ENCODE results near the gene MOV10L1.

DNA sequence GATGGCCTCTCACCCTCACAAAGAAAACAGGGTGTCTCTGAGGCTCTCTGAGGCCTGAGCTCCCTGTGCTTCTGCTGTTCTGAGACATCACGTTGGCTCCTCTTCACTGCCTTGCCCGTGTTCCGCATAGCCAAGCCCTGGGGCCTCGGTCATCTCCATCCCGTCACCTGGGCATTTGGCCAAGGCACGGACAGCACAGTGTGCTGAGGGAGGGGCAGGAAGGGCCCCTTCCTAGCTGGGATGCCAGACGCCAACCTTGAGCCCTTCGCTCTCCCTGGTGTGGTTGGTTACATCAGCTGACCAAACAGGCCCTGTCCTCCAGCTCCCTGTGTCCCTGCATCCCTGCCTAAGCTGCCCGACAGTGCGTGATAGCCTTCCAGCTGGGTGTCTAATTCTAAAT is 25.9 kb downstream of the MOV10L1 start:
- TF ChIP-seq, protein P1, sequence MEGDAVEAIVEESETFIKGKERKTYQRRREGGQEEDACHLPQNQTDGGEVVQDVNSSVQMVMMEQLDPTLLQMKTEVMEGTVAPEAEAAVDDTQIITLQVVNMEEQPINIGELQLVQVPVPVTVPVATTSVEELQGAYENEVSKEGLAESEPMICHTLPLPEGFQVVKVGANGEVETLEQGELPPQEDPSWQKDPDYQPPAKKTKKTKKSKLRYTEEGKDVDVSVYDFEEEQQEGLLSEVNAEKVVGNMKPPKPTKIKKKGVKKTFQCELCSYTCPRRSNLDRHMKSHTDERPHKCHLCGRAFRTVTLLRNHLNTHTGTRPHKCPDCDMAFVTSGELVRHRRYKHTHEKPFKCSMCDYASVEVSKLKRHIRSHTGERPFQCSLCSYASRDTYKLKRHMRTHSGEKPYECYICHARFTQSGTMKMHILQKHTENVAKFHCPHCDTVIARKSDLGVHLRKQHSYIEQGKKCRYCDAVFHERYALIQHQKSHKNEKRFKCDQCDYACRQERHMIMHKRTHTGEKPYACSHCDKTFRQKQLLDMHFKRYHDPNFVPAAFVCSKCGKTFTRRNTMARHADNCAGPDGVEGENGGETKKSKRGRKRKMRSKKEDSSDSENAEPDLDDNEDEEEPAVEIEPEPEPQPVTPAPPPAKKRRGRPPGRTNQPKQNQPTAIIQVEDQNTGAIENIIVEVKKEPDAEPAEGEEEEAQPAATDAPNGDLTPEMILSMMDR (IDR thresholded peaks at IDR 0.05; ENCODE audit: low read length), result no peak
- no peak for TF ChIP-seq EZH2 (optimal IDR thresholded peaks at IDR 0.05; ENCODE audit: low read depth, low read length)
- no peak for TF ChIP-seq EZH2phosphoT487 (IDR thresholded peaks at IDR 0.05; ENCODE audit: low read length)

Data from MM.1S (cell line).